Naive B cell (primary cell): ENCODE measurements around the gene CHST3. TPM values are rescaled to one million over a fixed set of nuclear protein-coding genes. Genes with fewer than 3 reads are reported as not detected.

Experiments
- ATAC-seq, 2 donors: fragments of 150-1000 bp; cut with Tn5 transposase; 2 replicates each; pipeline ENCODE4 v1.10.0; 2021; ENCODE audit warnings: low read depth in 2 of 2, mild to moderate bottlenecking in 2 of 2, moderate library complexity in 2 of 2
- DNase-seq: peaks from one replicate; pipeline ENCODE4 v3.0.0; 2022
- H3K27ac Mint-ChIP-seq, 6 donors: one replicate each; pipeline ENCODE4 v1.8.0; 2020 to 2022; ENCODE audit warnings: mild to moderate bottlenecking in 6 of 6, mixed read lengths in 6 of 6, moderate library complexity in 5 of 6, inconsistent platforms in 2 of 6
- H3K27me3 Mint-ChIP-seq, 3 donors: one replicate each; pipeline ENCODE4 v1.8.0; 2021 to 2022; ENCODE audit warnings: mixed read lengths in 3 of 3, mild to moderate bottlenecking in 1 of 3
- H3K36me3 Mint-ChIP-seq, 2 donors: one replicate each; pipeline ENCODE4 v1.8.0; 2020 to 2022; ENCODE audit warnings: mixed read lengths in 2 of 2, inconsistent platforms in 1 of 2, mild to moderate bottlenecking in 1 of 2
- H3K4me1 Mint-ChIP-seq, 3 donors: one replicate each; pipeline ENCODE4 v1.8.0; 2020 to 2022; ENCODE audit warnings: mixed read lengths in 3 of 3, inconsistent platforms in 1 of 3, mild to moderate bottlenecking in 1 of 3, moderate library complexity in 1 of 3
- H3K4me3 Mint-ChIP-seq, 8 donors: one replicate each; pipeline ENCODE4 v1.8.0; 2020 to 2022; ENCODE audit warnings: mild to moderate bottlenecking in 8 of 8, mixed read lengths in 8 of 8, moderate library complexity in 8 of 8, inconsistent platforms in 2 of 8
- H3K9me3 Mint-ChIP-seq, 7 donors: one replicate each; pipeline ENCODE4 v1.8.0; 2020 to 2022; ENCODE audit warnings: mixed read lengths in 7 of 7, mild to moderate bottlenecking in 5 of 7, inconsistent platforms in 2 of 7, moderate library complexity in 1 of 7
- polyA plus RNA-seq, 6 donors: library from polyadenylated mRNA; unstranded; fragments of 300-500 nt; fragmentation: Illumina TruSeq; gene quantifications; one replicate each; pipeline ENCODE4 v1.2.3, GENCODE V29; 2021; ENCODE audit warnings: low read depth in 6 of 6

The CHST3 gene
- polyA plus RNA-seq, 6 donors from 2014 or later = not detected

DNA sequence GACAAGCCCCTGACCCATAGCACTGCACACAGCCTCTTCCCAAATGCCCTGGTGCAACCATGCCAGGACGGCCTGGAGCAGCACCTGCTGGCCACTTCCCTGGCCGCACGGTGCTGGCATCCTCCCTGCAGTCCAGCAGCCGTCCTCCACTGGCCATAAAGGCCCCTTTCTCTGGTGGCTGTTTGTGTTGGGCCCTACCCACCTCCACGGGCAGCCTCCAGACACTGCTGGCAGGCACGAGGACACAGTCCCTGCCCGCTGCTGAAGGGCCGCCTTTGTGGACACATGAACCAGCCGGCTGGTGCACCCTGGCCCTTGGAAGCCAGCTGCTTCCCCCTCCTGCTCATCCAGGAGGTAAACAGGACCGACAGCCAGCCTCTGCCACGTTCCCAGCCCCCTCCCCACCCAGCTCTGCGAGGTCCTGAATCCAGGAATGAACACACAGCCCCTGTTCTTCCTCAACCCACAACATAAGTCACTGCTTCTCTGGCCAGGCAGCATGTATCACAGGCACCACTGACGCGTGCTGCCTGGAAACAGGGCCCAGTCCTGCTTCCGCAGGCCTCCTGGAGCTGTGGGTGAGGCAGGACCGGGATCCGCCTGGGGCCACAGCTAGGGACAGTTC lies 80.3 kb downstream of the CHST3 start:
- Mint-ChIP-seq H3K4me3 (no peak overlapping the region), H3K4me1 (peaks cover 4 to 9% (median 6%) of the 10 kb centered on the region in 3 donors), H3K27me3 (no peaks in the 10 kb centered on the region), H3K27ac (peak overlapping the region in 1 of 6 donors; percentile 24), H3K36me3 (no peaks in the 10 kb centered on the region), H3K9me3 (peaks cover 0 to 2% (median 0%) of the 10 kb centered on the region in 7 donors)
- ATAC-seq = no peak
- no peak for DNase-seq

DNA sequence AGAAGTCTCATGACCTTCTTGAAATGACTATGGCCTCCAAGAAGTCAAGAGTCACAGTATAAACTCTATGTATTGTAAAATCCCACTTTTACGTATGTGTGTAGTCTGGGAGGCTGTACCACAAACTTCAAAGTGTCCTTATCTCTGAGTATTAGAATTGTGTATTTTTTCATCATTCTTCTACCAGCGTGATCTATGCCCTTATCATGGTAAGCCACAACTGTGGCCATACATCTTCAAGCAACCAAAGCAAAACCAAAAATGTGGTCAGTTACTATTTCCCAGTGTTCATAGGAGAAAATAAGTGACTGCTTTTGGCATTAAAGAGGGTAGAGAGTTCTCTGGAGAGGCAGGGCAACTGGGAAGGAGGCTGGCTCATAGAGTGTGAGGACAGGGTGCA lies 81.4 kb downstream of the CHST3 start:
- Mint-ChIP-seq H3K27ac (no peak overlapping the region), H3K27me3 (no peaks in the 10 kb centered on the region), H3K36me3 (no peaks in the 10 kb centered on the region), H3K4me3 (no peak overlapping the region), H3K9me3 (peaks cover 0 to 8% (median 0%) of the 10 kb centered on the region in 7 donors), H3K4me1 (peaks cover 4 to 9% (median 6%) of the 10 kb centered on the region in 3 donors)
- no peak for ATAC-seq
- DNase-seq = no peak

DNA sequence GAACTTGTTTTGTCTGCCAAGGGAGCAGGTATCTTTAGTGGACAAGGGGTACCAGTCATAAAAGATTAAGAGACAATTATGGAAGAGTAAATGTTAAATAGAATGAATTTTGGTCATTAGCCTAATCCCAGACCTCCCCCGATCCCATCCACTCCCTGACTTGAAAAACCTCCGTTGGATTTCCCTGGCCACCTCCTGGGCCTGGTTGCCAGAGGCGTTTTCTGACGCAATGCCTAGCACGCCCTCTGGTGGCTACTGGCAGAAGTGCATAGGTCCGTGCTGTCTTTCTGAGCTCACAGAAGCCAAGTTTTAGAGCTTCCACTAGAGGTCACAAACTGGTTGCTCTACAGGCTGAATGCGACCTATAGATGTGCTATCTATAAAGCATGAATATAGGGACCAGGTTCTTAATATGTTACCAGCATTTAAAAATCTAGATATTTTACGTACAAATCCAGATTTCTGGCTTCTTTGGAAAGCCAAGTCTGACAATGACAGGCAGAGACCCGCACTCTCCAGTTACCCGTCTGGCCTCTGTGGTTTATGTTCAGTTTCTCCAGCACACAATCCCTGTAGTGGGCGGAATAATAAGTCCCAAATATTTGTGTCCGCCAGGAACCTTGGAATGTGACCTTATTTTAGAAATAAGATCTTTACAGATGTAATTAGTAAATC lies 84.4 kb downstream of the CHST3 start:
- peak overlapping the region in 1 of 6 donors; percentile 81 for H3K27ac Mint-ChIP-seq
- peaks cover 4 to 9% (median 6%) of the 10 kb centered on the region in 3 donors for H3K4me1 Mint-ChIP-seq
- peak; percentile 73 for DNase-seq
- H3K4me3 Mint-ChIP-seq = peak overlapping the region in 1 of 8 donors; percentile 65
- no peaks in the 10 kb centered on the region for H3K36me3 Mint-ChIP-seq
- peaks cover 0 to 8% (median 0%) of the 10 kb centered on the region in 7 donors for H3K9me3 Mint-ChIP-seq
- ATAC-seq = peak; percentile 97 to 98
- no peaks in the 10 kb centered on the region for H3K27me3 Mint-ChIP-seq

DNA sequence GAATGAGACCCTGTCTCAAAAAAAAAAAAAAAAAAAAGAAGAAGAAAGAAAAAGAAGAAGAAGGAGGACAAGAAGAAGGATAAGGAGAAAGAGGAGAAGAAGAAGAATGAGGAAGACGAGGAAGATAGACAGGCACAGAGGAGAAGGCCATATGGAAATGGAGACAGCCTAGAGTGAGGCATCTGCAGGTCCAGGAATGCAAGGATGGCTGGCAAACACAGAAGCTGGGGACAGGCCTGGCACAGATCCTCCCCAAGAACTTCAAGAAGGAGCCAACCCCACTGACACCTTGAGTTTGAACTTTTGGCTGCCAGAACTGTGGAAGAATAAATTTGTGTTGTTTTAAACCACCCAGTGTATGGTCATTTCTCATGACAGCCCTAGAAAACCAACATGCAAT lies 85.3 kb downstream of the CHST3 start:
- Mint-ChIP-seq H3K4me3 (peak overlapping the region in 1 of 8 donors; percentile 7), H3K36me3 (no peaks in the 10 kb centered on the region), H3K27ac (peak overlapping the region in 1 of 6 donors; percentile 55), H3K9me3 (peaks cover 0 to 8% (median 0%) of the 10 kb centered on the region in 7 donors), H3K27me3 (no peaks in the 10 kb centered on the region), H3K4me1 (peaks cover 4 to 11% (median 6%) of the 10 kb centered on the region in 3 donors)
- DNase-seq = no peak
- no peak for ATAC-seq

DNA sequence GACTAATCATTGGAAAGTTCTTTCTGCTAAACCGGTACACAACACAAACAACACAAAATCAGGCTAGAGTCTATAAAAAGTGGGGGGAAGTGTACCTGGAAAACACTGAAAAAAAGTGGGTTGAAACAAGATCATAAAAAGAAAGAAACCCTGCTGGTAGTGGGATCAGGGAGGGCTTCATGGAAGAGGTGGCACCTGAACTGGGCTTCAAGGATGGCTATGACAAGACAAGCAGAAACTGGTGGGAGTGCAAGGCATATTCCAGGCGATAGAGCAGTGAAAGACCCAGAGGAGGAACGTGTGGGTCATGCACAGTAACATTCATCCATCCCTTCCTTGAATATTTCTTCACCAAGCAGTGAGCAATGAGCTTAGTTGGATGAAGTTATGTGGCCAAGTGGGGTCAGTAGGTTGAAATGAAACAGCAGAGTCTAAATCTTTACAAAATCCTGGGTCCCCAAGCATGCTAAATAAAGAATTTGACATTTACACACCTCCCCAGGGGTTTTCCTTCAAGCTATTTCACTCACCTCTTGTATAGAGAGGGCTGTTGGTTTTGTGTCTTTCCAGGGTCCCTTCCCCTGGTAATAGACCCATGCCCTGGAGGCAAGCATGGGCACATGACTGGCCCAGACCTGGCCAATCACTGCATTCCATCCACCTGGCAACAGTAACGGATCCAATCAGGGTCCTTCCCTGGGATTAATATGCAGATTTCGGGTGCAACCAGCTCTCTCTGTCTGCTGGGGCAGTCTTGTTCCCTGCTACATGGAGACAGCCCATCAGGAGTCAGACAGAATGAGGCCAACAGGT lies 86.0 kb downstream of the CHST3 start:
- Mint-ChIP-seq H3K27me3 (no peaks in the 10 kb centered on the region), H3K4me3 (peak overlapping the region in 1 of 8 donors; percentile 7)

DNA sequence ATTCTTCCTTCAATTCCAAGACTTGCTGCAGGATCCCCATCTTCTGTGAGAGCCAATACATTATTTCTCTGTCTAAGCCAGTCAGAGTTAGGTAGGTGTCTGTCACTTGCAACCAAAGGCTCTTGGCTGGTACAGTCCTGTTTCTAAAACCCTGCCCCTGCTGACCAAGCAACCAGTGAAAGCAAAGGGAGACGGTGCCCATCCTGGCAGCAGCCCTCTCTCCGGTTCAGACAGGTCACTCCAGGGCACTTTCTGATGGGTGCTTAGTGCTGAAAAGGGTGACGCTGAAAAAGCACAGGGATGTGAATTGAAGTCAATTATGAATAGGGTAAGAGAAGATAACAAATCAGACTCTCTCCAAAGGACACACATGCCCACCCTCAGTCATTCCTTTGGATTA lies 86.7 kb downstream of the CHST3 start:
- Mint-ChIP-seq H3K27me3 (no peaks in the 10 kb centered on the region), H3K36me3 (no peaks in the 10 kb centered on the region), H3K4me1 (peaks cover 9 to 20% (median 11%) of the 10 kb centered on the region in 3 donors), H3K9me3 (peaks cover 0 to 8% (median 0%) of the 10 kb centered on the region in 7 donors), H3K4me3 (no peak overlapping the region), H3K27ac (peak overlapping the region in 1 of 6 donors; percentile 65)
- ATAC-seq (no peak), DNase-seq (no peak)

More for the DNA sequence above, 86.0 kb downstream of the CHST3 start:
- peaks cover 0 to 8% (median 0%) of the 10 kb centered on the region in 7 donors for H3K9me3 Mint-ChIP-seq
- no peaks in the 10 kb centered on the region for H3K36me3 Mint-ChIP-seq
- ATAC-seq (no peak), DNase-seq (no peak)
- peaks cover 9 to 18% (median 11%) of the 10 kb centered on the region in 3 donors for H3K4me1 Mint-ChIP-seq
- peak overlapping the region in 2 of 6 donors; percentile 56 to 65 for H3K27ac Mint-ChIP-seq

DNA sequence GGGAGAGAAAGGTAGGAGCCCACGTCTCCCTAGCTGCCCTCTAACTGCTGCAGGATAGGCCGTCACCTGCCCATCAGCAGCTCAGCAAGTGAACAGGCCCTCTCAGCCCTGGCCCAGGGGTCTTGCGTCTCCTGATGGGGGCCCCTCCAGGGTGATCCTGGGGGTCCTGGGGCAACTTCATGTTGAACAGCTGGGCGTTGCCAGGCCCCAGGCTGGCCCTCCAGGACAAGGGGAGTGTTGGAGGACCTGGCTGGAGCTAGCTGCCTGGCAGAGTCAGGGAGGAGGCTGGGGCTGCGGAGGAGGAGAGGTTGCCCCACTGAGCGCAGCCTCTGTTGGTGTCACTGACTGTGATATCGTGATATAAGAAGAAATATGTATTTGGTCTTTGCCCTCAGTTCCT lies 89.5 kb downstream of the CHST3 start:
- no peaks in the 10 kb centered on the region for H3K36me3 Mint-ChIP-seq
- H3K4me3 Mint-ChIP-seq = no peak overlapping the region
- peaks cover 6 to 16% (median 10%) of the 10 kb centered on the region in 3 donors for H3K4me1 Mint-ChIP-seq
- H3K27ac Mint-ChIP-seq = no peak overlapping the region
- H3K9me3 Mint-ChIP-seq = peaks cover 0 to 8% (median 0%) of the 10 kb centered on the region in 7 donors
- H3K27me3 Mint-ChIP-seq = no peaks in the 10 kb centered on the region
- DNase-seq (no peak), ATAC-seq (no peak)

DNA sequence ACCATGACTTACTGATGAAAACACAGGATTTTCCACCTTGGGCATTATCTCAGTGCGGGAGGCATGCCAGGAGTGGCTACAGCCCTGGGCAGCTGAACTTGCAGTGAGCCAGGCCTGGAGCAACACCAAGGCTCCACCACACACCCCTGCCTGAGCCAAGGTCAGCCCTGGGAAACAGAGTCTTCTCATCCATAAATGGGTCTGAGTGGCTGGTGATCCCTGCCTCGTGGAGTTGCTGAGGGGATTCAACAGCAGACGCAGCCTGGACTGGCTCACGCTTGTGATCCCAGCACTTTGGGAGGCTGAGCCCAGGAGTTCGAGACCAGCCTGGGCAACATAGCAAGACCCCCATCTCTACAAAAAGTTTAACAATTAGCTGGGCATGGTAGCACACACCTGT lies 91.9 kb downstream of the CHST3 start:
- Mint-ChIP-seq H3K4me3 (no peak overlapping the region), H3K27me3 (no peaks in the 10 kb centered on the region), H3K4me1 (peaks cover 15 to 20% (median 17%) of the 10 kb centered on the region in 3 donors), H3K9me3 (no peaks in the 10 kb centered on the region), H3K36me3 (no peaks in the 10 kb centered on the region), H3K27ac (no peak overlapping the region)
- no peak for DNase-seq
- no peak for ATAC-seq

DNA sequence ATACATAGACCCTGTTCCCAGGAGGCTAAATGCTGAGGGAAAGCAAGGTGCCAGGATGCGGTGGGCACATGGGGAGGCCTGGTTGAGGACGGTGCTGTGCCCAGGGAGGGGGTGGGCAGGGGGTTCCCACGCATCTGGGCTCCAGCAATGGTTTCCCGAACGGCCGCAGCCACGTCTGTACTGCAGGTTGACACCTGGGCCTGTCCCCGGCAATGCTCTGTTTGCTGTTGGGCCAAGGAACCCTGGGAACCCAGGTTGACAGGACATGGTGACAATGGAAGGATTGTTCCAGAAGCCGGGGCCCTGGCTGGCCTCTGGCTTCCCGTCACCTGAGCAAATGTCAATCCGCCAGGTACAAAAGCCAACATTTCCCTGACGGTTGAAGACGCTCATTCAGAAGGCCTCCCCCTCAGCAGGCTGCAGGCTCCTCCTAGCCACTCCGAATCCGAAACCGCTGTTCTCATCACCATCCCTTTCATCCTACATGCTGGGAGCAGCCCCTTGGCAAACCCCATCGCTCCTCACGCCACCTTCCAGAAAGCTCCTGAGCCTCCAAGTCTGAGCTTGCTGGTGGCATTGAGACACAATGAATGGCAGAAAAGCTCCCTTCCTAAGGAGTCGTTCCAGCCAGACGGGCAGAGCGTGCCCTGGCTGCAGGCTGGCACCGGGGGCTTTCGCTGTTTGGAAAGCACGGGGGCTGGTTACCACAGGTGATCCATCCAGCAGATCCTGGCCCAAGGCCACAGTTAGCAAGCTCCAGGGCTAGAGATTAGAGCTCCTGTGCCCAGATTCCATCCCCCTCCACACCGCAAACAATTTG lies 92.9 kb downstream of the CHST3 start:
- Mint-ChIP-seq H3K27ac (peak overlapping the region in 3 of 6 donors; percentile 11 to 63 (median 37)), H3K4me3 (peak overlapping the region in 1 of 8 donors; percentile 63), H3K4me1 (peaks cover 15 to 20% (median 20%) of the 10 kb centered on the region in 3 donors), H3K9me3 (no peaks in the 10 kb centered on the region), H3K36me3 (no peaks in the 10 kb centered on the region), H3K27me3 (no peaks in the 10 kb centered on the region)
- DNase-seq = no peak
- no peak for ATAC-seq

DNA sequence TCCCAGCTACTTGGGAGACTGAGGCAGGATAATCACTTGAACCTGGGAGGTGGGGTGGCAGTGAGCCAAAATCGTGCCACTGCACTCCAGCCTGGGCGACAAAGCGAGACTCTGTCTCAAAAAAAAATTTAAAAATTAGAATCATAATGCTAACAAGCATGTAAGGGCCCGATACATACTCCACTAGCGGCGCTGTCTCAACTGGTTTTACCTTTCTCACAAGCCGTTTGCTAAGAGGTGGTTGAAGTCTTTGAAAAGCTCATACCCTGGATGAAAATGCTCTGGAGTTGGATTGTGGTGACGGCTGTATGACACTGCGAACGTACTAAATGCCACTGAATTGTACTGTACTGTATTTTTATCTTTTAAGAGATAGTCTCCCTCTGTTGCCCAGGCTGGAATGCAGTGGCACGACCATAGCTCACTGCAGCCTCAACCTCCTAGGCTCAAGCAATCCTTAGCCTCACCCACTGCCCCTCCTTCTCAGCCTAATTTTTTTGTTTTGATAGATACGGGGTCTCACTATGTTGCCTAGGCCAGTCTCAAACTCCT lies 94.2 kb downstream of the CHST3 start:
- H3K4me1 Mint-ChIP-seq = peaks cover 15 to 20% (median 20%) of the 10 kb centered on the region in 3 donors
- peak overlapping the region in 1 of 8 donors; percentile 41 for H3K4me3 Mint-ChIP-seq
- ATAC-seq = no peak
- peak overlapping the region in 2 of 6 donors; percentile 81 to 88 for H3K27ac Mint-ChIP-seq
- no peaks in the 10 kb centered on the region for H3K27me3 Mint-ChIP-seq
- H3K9me3 Mint-ChIP-seq = no peaks in the 10 kb centered on the region
- no peak for DNase-seq
- no peaks in the 10 kb centered on the region for H3K36me3 Mint-ChIP-seq

DNA sequence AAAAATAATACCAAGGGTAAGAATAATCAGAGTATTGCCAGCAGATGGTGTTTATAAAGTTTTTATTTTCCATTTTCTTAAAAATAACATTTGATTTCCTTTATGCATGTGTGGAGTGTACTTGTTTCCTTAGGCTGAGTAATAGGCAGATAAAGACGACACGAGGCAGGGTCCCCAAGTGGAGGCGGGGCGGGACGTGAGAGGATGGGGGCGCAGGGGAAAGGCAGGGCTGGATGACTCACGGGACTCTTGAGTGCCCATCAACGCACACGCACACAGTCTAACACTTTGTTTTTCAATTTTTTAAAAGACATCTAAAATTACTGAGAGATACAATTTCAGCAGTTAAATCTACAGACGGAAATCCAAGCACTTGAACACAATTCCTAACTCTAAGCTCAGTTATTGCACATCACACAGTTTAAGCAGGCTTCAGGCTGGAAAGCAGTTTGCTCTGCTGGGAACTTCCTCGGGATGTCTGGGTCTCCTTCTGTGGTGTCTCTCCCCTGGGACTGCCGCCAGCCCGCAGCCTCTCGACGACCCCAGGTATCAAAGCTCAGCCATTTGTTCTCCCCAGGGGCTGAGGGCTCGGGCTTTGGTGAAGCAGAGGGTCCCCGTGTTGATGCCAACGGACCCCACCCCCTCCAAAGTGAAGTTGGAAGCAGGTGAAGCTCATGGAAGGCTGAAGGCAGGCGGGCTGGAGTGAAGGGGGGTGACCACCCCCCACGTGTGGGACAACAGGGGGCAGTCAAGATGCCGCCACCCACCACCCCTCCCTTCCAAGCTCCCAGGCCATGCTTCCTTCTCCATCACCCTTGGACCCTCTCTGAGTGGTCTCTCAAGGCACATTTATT lies 95.0 kb downstream of the CHST3 start:
- Mint-ChIP-seq H3K27me3 (no peaks in the 10 kb centered on the region), H3K9me3 (no peaks in the 10 kb centered on the region), H3K4me3 (peak overlapping the region in 1 of 8 donors; percentile 41), H3K4me1 (peaks cover 15 to 20% (median 20%) of the 10 kb centered on the region in 3 donors), H3K36me3 (no peaks in the 10 kb centered on the region), H3K27ac (peak overlapping the region; percentile 35 to 88 (median 66))
- ATAC-seq (no peak), DNase-seq (no peak)
